Stimulated activated CD8-positive, alpha-beta memory T cell treated with anti-CD3 and anti-CD28 coated beads, Interleukin-12 subunit alpha, Interleukin-12 subunit beta, amount 100 ng/mL, for 24 hours (primary cell): Measurements from ENCODE around the gene PDE4B.
"Not testable (repeated sequence)": the region's sequence is repeated elsewhere in the genome, so short reads cannot be mapped to it uniquely, and the experiment has no call there.

ENCODE experiments used
- DNase-seq: peaks from one replicate; pipeline ENCODE4 v3.0.0-alpha.2; 2020; ENCODE audit errors: extremely low read depth

Gene PDE4B

DNA sequence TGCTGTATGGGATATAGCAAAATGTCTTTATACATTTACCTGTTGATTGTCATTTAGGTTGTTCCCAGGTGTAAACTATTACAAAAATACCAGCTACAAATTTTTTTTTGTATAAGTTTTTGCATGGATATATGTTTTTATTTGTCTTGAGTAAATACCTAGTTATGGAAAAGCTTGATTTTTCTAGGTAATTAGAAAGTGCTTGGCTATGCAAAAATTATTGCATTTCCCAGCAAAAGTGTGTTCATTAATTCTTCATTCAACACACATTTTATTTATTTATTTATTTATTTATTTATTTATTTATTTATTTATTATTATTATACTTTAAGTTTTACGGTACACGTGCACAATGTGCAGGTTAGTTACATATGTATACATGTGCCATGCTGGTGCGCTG, 22.1 kb downstream of the PDE4B start:
- DNase-seq = no peak

DNA sequence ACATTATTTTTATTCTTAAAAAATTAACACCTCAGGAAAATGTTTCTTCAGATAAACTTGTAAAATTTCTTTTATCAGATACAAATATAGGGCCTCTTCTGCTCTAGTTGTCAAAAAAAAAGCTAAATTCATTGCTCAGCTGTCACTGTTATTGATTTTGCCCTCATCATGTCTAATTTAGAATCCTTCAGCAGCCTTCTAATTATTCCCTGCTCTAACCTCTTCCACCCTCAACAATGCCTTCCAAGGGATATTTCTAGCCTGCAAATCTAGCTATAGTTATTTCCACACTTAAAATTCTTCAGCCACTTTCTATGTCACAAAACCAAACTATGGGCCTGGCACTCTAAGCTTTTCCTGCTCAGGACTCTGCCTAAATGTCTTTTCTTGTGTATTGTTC, 25.2 kb downstream of the PDE4B start:
- DNase-seq = no peak

DNA sequence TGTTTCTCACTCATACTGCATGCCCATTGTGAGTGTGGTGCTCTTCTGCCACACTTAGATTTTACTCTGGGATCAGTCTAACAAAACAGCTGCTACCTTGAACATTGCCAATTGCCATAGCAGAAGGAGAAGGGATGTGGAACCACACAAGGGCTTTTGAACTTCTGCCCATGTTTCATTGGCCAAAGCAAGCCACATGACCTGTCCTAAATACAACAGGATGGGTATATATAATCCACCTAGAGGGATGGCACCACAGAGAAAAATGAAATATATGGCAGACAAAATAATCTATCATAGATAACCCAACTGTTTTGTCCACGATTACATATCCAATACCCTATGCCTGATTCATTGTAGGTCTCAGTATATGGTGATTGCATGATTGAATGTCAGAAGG, 26.3 kb downstream of the PDE4B start:
- DNase-seq = no peak

DNA sequence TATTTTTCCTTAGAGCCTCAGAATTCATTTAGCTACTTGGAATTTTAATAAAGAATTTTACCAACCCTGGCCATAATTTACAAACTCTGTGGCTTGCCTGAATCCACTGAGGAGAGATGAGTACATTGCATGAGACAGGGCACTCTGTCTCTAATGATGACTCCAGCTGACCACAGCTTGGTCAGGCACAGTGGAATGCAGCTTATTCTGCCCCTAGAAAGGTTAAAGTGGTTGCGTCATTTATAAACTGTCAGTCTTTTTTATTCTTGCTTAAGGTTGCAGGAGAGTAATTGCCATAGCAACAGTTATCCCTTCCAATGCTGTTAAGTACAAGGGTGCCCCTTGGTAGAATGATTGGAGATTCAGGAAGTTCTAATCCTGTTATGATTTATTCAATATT, 28.3 kb downstream of the PDE4B start:
- DNase-seq = no peak

DNA sequence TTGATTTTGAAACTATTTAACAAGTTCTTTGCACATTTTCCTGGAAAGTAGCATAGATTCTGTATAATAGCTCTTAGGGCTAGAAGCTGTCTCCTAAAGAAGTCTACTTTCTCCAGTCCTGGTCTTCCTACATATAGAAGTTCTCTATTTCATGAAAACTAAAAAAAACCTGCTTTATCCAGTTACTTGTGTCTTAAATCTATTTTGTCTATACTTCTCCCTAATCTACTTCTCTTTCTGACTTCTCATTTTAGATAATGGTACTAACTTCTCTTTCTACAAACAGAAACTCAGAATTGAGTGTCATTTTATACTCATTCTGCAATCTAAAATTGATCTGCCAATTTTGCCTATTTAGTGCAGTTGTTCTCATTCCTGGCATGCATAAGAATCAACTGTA, 28.7 kb downstream of the PDE4B start:
- DNase-seq = no peak

DNA sequence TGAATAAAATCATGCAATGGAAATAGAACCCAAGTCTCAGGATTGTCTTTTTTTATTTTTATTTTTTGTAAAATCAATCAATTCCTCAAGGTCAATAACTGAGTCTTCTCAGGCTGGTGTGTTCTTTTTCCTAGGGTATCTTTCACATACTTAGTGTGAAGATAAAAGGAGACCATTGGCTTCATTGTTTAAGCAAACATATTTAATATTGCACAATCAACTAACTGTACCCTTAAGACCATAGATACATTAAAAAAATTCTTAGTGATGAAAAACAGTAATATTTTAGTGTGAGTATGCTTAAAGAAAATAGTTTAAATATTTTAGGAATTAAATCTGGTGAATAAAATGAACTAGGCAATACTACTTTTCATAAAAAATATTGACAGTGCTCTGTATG, 31.4 kb downstream of the PDE4B start:
- no peak for DNase-seq

DNA sequence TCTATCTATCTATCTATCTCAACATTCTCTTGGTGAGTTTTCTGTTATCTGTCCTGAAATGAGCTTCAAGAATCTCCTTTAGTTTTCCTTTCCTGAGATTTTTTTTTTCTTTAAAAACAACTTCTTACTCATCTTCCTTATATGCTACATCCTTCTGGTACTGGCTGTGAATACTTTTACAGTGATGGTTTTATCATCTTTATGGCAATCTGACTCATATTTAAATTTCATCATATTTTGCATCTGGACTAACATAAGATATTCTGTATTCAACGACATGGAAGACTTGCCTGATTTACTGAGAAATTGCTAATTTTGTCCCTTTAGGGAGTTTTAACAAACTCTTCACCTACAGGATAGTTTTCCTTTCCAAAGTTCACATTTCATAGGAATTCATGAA, 33.0 kb downstream of the PDE4B start:
- DNase-seq = no peak

DNA sequence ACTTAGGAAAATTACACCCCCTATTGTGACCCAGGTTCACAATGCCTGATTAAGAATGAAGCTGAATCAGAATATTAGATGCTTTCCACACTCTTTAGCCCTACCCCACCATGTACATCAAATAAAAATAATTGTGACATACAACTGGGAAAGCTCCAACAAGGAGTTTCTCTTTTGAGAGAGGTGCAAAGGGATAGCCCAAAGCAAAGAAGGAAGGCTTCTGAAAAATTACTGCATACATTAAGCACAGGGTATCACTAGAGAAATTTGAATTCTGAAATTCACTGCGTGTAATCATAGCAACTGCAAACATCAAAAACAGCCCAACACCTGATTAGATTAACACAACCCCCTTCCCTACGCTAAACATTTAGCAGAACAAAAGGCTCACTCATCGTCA, 34.1 kb downstream of the PDE4B start:
- DNase-seq = no peak

DNA sequence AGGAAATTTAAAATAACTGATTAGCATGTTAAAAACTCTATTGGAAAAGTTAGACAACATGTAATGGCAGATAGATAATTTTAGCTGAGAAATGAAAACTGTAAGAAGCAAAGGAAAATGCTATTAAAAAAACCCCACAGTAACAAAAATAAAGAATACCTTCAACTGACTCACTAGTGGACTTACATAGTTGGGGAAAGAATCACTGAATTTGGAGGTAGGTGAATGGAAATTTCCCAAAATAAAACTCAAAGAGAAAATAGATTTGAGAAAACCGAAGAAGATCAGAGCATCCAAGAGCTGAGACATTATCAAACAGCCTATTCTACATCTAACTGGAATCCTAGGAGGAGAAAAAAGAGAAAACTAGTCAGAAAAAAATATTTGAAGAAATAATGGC, 34.7 kb downstream of the PDE4B start:
- no peak for DNase-seq

DNA sequence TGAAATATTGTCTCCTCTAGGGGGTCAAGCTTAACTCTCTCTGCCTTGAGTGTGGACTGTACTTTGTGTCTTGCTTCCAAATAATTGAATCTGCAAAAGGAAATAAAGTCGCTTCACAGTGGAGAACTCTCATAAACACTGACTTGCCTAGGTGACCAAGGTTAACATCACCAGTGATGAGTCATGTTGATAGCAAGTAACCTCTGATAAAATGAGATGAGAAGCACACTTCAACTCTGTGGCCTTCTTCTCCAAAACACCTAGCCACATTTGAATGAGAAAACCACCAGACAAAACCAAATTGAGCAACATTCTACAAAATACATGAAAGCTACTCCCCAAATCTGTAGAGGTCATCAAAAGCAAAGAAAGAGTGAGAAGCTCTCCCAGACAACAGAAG, 37.6 kb downstream of the PDE4B start:
- no peak for DNase-seq

DNA sequence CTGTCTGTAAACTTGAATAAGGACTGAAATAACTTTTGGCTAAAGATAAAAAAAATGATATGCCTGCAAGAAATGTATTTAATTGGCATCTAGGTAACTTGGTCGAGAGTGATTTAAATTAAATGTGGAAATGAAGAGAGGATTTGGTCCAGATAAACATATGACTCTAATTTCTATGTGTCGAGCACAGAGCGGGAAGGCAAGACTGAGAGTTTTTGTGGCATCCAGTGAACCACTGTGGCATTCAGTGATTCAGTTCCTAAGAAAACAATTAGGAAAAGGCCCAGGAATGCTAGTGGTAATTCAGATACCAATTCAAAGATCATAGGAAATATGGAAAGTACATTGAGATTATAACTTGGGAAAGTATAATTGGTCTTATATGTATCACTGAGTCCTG, 39.6 kb downstream of the PDE4B start:
- DNase-seq = no peak

DNA sequence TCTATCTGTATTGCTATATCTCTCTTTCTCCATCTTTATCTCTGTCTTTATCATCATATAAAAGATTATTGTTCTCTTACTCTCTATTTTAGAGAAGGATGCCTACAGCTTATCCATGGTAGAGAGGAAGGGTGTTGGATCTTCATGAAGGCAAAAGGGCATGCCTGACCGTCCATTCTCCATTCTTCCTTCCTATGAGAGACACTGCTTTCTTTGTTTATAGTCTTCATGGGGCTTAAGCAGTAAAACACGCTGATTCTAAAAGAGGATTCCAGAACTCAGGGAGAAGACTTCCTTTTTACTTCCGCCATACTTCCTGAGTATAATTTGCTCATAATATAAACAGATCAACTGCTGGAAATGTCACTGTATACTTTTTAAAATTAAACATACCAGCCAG, 44.0 kb downstream of the PDE4B start:
- no peak for DNase-seq

DNA sequence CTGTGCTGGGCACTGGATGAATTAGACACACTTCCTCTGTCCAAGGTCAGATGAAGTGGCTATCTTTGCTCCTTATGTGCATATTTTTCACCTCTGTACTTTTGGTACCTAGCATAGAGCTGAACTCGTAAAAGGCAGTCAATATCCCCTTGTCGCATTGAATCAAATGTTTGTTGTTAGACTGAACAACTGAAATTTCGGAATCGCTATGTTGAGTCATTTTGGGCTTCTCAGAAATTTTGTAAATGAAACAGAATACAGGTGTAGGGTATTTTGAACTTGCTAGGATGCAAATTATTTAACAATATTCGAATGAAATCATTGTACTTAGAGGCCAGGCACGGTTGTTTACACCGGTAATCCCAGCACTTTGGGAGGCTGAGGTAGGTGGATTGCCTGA, 48.0 kb downstream of the PDE4B start:
- DNase-seq = no peak

DNA sequence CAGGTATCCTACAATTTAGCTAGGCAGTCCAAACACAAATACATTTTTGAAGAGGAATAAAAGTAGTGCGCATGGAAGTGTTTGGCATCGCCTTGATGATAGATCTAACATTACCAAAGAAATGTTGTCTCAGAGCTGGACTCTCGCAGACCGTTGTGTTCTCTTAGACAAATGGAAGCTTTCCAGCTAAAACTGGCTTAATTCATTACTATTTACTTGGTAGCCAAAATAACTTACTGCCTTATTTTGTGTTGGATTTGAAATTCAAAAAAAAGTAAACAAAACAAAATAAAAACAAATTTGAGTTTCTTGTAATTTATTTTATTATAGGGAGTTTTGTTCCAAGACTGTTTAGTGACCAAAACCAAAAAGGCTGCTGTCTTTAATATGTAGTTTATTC, 51.6 kb downstream of the PDE4B start:
- no peak for DNase-seq

DNA sequence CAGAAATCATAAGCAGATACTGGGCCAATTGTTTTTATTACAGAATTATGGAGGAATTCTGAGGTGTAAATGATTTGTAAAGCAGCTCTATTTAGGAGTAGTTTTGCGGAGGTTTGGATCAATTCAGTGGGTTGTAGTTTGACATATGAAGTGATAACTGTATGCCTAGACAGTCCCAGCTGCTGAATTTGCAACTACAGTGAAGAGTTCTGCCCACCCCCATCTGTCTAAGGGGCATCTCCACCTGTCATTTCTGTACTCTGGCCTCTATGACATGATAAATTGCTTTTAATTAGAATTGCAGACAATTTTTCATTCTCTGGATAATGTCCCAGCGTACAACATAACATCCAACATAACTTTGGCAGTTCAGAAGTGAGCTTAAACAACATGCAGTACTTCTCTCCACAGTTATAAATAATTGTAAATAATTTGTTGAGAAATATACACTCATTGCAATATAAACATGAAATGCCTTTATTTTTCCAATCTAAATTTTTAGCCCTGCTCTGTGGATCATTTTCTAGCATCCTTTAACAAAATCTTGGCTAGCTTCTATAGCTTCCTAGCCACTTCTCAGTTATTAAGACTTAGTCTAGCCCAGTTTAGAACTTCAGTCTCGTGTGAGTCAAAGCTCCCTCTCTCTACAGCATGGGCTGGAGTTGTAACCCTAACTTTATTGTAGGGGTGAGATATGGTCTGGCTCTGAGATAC, 52.3 kb downstream of the PDE4B start:
- DNase-seq = no peak

DNA sequence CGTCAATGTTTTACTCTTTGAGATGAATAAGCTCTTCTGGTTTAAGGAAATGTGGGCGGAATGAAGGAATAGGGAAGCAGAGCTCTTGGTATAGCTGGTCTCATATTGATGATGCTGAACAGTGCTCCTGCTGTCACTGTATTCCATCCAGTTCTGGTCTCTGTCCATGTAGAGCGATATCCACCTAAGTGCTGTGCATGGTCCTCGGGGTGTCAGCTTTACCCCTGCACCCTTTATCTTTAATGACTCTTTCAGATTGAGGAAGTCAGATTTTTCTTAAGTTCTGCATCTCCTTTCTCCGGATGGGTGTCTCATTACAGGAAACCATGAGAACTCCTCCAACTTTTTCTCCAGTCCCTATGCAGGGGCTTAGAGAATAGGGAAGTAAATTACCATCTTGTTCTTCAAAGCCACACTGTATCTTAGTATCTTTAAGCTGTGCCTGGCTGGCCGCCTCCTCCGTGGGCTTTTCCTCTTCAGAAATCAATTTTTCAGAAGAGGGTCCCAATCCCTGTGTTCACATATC, 52.9 kb downstream of the PDE4B start:
- no peak for DNase-seq

DNA sequence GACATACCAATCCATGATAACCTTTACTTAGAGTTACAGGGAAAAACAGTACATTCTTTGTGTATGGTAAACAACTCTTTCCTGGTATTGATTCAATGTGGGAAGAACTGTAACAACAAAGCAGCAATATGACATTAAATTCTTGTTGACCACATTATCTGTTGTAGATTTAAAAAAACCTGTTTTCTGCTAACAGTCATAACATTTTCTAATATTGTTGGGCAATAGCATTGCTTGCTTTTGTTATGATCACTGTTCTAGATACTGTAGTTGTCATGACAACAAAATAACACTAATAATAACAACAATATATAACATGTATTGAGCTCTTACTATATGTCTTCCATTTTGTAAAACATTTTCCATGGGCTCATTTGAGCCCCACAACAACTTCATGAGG, 54.2 kb downstream of the PDE4B start:
- DNase-seq = no peak

DNA sequence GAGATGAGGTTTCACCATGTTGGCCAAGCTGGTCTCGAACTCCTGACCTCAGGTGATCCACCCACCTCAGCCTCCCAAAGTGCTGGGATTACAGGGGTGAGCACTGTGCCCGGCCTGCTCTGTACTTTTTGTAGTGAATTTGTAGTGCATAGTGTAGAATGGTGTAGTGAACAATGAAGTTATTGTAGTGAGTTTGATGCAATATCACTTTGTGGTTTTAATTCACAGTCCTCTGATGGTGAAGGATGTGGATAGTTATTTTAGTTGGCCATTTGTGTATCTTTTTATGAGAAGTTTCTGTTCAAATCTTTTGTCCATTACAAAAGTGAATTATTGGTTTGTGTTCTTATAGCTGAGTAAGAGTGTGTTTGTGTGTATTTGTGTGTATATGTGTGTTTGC, 57.6 kb downstream of the PDE4B start:
- DNase-seq = no peak

DNA sequence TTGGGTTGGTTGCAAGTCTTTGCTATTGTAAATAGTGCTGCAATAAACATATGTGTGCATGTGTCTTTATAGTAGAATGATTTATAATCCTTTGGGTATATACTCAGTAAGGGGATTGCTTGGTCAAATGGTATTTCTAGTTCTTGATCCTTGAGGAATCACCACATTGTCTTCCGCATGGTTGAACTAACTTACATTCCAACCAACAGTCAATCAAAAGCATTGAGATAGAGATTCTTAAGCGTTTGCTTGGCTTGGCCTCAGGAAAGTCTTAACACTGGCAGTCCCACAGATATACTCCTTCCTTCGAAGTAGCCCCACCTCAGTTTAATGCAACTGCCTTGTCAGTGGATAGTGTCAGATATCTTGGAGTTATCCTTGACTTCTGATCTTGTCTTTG, 63.9 kb downstream of the PDE4B start:
- DNase-seq = not testable (repeated sequence)

DNA sequence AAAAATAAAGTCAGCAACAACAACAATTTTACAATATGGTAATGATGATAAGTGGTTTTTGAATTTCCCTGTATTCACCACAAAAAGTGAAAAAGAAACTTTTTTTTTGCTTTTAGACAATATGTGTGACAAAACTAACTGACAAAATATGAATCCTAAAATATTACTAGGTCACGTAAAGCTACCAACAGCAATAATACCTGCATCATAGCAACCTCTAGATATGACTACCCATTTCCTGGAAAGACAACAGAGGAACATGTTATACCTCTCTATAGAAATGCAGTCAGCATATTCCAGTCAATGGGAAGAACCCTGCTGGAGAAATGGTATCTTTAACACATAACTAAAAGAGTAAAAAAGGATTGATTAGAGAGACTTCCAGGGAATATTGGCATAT, 73.7 kb downstream of the PDE4B start:
- DNase-seq = no peak

DNA sequence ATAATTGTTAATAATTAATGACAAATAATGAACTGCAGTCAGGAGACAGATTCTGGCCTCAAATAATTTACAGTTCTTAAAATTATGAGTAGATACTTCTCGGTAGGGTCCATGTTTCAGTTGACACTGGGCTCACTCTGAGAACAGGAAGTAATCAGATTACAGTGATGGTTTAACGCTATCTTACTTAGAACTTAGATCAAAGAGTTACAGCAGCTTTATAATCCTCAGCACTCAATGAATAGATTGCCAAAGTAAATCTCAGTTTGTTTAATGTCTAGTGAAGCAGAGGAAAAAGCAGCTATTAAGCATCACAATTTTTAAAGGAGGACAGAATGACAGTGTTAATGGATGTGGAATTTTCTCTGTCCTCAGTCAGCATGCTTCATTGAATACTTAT, 79.6 kb downstream of the PDE4B start:
- no peak for DNase-seq

DNA sequence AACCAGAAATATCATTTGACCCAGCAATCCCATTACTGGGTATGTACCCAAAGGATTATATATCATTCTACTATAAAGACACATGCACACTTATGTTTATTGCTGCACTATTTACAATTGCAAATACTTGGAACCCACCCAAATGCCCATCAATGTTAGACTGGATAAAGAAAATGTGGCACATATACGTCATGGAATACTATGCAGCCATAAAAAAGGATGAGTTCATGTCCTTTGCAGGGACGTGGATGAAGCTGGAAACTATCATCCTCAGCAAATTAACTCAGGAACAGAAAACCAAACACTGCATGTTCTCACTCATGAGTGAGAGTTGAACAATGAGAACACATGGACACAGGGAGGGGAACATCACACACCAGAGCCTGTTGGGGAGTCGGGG, 85.6 kb downstream of the PDE4B start:
- DNase-seq = not testable (repeated sequence)

DNA sequence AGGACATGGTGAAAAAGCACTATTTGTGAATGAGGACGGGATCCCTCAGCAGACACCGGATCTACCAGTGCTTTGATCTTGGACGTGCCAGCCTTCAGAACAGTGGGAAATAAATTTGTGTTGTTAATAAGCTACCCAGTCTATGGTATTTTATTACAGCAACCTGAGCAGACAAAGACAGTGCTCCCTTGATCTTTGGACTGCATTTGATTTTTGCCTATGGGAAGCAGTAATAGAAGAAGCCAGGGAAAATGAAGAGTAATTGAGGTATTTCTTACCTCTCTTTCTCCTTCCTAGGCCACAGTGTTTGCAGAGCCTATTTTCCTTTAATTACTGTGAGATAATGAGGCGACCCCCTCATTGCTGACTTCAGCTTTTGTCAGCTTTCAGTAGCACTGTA, 87.9 kb downstream of the PDE4B start:
- no peak for DNase-seq

DNA sequence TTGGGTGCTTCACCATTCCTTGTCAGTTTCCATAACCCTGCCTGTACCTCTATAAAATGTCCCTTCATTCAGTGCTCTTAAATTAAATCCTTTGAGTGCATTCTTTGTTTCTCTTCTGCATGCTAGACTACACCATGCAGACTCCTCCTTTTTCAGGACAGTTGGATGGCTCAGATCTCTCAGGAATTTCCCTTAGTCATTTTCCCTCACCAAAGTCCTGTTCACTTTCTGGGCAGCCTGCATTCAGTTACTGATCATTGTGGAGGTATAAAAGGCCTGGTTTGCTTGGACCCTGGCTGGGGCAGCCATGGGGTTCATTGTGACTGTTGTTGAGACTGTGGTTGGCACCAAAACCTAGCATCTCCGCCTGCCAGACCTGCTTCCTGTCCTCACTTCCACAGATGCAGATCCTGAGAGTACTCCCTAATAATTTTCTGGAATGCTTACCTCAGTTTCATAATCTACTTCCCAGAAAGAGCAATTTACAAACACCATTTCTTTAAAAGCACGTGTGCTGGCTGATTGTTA, 88.4 kb downstream of the PDE4B start:
- no peak for DNase-seq
